GM15510 (cell line): ENCODE measurements around the gene NCR2.

Experiments used
- POLR2A ChIP-seq: IDR thresholded peaks from 3 replicates; pipeline ENCODE4 v1.6.1; 2011; ENCODE audit warnings: borderline replicate concordance; ENCODE audit not compliant: insufficient read length; ENCODE audit errors: extremely low read depth

Gene NCR2

DNA sequence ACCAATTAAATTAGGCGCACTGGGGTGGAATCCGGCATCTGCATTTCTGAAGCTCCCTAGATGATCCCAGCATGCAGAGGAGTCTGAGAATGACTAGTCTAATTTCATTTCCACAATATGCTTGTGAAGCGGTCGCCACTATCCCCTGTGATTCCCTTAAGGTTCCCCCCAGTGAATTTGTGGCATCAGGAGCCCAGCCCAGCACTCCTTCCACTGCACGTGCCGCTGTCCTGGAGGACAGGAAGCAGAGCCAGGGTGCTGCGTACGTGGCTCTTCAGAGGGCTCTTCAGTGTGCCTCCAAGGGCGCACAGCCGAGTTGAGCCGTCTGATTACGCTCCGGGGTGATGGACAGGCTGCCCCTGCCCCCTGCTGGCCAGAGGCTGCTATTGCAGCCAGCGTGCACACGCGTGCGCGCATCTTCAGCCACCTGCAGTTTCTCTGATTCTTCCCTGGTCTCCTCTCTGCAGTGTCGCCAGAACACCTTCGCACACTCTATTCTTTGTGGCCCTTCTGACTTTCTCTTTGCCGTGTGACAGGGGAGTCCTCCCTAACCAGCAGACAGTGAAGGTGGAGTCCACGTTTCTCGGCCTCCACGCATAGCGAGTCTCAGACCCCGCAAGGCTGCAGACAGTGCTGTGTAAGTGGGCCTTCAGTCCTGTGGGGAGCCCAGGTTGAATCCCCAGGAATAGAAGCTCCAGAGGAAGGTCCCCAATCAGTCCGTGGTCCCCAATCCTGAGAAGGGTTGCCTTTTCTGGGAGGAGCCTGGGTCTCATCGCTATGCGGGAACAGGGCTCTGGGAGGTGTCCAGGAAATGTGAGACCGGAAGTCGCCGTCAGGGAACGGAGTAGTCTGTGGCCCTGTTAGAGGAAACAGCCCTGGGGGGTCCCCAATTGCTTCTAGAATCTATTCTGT is 16.5 kb upstream of the NCR2 start:
- peak; percentile 40 for TF ChIP-seq POLR2A

DNA sequence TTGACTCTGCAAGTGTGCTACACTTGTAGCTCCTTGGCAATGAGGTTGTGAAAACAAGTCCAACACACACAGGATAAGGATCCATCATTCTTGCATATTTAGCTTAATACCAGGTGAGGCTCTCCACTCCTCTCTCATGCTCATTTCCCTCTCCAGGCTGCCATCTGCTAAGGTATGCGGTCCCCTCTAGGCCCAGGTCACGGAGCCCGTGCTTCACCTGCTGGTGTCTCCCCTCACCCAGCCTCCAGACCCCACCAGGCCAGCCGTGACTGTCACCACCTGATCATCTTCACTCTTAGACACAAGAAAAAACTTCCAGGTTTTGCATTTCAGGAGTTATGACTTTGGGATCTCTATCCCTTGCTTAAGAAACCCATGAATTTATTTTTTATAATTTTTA is 14.2 kb upstream of the NCR2 start:
- TF ChIP-seq POLR2A: no peak

DNA sequence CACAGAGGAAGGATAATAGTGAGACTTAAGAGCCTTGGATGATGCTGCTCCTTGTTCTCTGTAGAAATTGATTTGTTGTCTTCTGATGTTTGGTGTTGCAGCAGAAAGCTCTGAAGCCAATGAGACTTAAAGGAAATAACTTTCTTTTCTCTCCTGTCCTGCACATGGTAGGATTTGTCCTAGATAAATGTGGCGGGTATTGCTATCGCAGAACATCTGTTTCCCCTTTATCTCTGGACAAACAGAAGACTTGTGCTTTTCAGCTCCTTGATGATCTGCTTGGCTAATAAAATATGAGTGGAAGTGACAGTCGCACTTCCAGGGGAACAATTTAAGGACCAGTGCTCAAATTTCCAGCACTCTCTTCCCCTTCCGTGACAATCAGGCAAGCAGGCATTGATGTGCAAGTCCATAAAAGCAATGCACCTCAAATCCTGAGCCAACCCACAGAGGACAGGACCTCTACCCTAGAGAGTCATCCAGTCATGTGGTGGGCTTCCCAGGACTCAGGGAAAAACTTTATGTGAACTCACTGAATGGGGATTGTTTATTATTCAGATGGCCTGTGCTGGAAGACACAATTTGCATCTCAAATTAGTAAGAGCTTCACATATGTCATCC is 9.9 kb upstream of the NCR2 start:
- no peak for TF ChIP-seq POLR2A

DNA sequence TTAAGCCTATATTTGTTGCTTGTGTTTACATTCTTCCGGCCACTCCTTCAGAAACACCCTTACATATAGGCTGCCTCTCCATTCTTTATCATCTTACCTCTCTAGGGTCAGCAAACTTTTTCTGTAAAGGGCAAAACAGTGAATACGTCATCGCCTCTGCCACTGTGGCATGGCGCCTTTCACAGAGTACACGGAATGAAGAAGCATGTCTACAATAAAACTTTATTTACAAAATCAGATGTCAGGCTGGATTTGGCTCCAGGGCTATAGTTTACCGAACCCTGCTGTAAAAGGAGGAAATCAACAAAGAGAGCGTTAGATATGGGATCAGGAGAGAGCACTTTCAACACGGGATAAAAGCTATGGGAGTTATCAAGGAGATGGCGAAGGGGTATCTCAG is 9.3 kb upstream of the NCR2 start:
- no peak for TF ChIP-seq POLR2A

DNA sequence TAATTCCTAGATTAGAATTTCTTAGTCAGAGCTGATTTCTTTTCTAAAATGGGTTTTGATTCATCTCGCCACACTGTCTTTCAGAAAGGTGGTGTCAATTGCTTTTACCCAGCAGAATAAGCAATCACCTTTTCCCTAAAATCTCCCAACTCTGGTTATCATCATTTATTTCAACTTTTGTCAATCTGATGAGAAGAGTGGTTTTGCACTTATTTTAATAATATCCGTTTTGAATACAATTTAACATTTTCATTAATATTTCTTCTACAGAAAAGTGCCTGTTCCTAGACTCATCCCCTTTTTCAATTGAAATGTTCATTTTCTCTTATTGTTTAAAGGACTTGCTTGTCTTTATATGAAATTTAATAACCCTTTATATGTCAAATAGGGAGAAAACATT is 8.2 kb upstream of the NCR2 start:
- TF ChIP-seq POLR2A: no peak

DNA sequence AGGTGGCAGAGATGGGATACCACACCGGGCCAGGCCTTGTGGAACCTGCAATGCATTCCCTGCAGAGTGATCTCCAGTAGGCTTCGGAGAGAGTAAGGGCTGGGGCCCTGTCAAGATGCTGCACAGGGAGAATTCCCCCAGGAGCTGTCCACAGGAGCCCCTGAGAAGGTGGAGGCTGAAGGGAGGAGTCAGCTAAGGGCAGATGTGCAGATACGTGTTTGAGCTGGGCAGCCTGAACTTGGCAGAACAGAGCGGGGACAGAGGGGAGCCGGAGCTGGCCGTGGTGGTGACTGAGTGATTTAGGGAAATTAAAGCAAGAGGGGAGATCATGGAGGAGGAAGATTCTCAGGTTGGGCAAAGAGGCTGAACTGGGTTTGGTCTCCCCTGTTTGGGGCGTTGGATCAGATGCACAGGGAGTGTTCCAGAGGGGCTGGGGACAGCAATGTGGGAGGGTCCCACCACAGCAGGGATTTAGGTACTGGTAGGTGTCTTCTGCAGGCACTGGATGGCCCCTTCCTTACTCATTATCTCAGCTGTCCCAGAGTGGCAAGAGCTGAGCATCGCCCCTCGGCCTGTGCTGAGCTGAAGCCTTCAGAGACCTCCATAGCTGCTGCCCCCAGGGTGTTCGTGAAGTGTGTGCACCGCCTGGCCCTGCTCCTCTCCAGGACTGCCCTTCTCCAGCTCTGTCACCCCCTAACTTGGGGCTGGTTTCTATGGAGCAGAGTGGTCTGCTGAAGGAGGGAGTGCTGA is 3.8 kb upstream of the NCR2 start:
- TF ChIP-seq POLR2A: no peak

DNA sequence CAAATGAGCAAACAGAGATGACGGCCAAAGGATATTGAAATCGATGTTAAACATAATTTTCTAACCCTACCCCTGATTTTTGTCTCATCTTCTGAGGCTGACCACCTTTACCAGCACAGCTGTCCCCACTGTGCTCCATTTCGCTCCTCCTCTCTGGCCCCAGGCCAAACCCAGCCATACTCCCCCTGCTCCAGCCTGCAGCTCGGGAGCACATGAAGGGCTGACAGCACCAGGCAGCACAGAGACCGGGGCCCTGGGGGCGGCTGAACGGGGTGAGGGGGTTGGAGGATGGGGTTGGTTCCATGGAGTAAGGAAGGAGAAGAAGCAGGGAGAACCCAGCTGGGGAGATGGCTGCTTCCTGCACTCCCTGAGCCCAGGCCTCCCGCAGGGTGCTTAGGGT is 3.2 kb upstream of the NCR2 start:
- TF ChIP-seq POLR2A: no peak

DNA sequence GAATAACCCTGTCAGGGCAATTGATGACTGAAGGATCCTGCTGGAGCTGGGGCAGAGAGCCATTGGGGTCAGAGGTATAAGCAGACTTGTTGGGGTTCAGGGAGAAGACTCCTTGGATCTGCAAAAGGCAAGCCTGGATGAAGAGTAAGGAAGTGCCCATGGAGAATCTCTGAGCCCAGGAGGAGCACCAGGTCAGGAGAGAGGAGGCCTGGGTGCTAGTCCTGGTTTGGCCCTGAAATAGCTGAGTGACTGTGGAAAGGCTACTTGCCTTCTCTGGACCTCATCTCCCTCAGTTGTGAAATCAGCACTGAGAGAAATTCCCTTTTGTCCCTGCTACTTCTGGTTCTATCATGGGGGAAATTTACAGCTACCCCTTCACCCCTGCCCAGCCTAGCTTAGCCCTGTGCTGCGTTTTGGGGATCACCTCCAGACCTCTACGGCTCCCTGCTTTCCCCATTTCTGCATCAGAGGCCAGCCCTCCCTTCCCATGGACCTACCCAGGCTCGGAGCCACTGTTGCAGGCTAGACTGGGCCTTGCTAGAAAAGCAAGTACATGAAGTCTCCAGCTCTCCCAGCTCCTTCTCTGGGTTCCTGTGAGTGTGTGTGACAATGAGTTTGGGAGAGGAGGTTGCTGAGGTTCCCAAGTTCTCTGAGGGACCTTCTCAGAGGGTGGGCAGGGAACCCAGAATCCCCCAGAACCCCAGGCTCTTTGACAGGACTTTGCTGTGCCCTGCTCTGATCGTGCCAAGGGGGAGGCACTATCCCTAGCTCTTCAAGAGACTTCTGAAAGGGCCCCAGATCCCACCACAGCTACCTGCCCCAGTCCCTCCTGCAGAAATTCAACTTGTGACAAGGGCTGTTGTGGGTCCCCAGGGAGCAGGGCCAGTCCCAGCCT is 2.3 kb upstream of the NCR2 start:
- TF ChIP-seq POLR2A: no peak

DNA sequence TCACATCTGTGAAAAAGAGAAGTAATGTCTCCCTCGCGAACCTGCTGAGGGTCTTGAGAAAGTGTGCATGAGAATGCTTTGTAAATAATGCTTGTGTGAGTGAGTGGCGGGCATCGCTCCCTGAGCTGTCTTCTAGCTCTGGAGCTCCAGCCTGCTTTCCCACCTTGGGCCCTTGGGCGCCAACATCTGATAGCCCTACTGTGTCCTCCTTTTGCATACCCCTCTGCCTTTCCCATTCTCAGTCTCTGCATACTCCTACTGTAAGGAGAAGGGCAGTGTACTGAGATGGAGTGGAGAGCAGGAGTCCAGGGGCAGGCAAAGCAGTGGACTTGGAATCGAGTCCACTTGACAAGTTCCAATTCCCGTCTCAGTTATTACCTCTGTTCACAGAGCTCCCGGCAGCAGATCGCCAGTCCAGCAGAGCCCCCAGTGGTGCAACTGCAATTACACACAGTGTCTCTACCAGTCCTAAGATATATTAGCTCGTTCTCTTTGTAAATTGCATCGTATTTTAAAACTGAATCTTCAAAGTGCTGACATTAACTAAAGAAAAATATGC is 847 bp upstream of the NCR2 start:
- no peak for TF ChIP-seq POLR2A

DNA sequence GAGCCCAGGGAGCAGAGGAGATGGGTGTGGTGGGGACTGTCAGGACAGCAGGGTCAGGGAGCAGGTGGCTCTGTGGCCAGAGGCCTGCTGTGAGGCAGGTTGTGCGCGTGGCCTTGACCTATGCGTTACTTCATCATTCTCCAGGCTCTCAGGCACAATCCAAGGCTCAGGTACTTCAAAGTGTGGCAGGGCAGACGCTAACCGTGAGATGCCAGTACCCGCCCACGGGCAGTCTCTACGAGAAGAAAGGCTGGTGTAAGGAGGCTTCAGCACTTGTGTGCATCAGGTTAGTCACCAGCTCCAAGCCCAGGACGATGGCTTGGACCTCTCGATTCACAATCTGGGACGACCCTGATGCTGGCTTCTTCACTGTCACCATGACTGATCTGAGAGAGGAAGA is 535 bp downstream of the NCR2 start:
- no peak for TF ChIP-seq POLR2A

DNA sequence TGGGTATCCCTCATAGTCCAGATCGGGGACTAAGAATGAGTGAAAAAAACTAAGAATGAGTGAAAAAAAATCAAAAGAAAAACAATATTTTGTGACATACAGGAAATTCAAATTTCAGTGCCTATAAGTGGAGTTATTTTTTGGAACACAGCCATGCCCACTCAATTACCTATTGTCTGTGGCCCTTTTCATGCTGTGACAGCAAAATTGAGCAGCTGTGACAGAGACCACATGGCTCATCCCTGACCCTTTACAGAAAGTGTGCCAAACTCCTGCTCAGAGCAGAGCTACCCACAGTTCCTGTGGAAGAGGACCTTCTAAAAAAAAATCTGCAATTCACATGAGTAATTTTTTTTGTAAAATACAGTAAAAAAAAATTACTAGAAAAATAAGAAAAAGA is 1.4 kb downstream of the NCR2 start:
- no peak for TF ChIP-seq POLR2A

DNA sequence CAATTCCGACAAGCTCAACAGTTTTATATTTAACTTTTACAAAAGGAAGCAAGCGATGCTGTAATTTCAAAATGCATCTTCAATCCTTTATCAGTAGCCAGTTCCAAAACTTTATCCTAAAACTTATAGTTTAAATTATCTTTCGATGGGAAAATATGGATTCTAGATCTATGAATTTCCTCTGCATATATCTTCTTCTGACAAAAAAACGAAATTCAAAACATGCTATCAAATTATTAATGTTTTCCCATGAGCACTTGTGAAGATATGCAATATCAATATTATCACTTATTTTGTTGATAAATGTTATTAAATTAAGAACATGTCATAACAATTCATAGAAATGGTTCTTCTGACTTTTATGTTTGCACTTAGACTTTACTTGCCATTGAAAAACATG is 2.3 kb downstream of the NCR2 start:
- TF ChIP-seq POLR2A: no peak

DNA sequence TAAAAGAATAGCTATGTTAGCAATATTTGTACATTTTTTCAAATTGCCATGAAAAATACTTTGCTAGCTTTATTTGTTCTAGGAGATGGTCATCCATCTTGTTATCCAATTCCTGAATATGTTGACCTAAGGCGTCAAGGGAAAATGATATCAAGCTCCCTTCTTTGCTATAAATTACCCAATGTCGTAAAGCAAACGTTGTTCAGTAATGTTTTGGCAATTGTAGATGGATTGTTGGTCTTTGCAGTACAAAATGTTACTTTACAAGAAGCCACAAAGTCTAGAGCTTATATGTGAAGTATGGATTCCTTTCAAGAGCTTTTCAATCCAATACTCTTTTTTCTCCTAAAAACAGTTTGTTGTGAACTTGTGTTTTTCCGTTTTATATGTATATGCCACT is 3.3 kb downstream of the NCR2 start:
- no peak for TF ChIP-seq POLR2A

DNA sequence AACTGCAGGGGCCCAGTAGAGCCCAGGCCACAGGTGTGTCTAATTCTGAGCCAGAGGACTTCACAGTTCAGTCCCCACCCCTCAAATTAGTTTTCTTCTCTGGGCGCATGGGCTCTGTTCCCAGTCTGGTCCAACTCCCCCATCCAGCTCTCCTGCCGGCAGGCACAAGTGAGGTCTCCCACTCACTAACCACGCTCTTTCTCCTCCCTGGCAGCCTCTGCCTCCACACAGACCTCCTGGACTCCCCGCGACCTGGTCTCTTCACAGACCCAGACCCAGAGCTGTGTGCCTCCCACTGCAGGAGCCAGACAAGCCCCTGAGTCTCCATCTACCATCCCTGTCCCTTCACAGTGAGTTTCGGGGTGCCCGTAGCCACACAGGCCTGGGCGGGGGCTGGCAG is 6.2 kb downstream of the NCR2 start:
- TF ChIP-seq POLR2A: no peak
